Stomach (tissue), 9 donors: Measurements from ENCODE around the gene RERE. TPM values are rescaled to one million over a fixed set of nuclear protein-coding genes. Genes with fewer than 3 reads are reported as not detected.

Experiments used
- DNase-seq, 2 donors: peaks; one replicate each; pipeline versions ENCODE4 v3.0.0 to v3.0.0-alpha.2; 2013 to 2019
- H3K27ac ChIP-seq, 5 donors: fragments of 200-600 bp in 4 of 5; sonication (generic) in 4 of 5; one replicate each; pipeline ENCODE4 v1.5.1; 2013 to 2019; ENCODE audit warnings: mild to moderate bottlenecking in 1 of 5, moderate library complexity in 1 of 5
- H3K27me3 ChIP-seq, 3 donors: fragments of 200-600 bp; sonication (generic); one replicate each; pipeline ENCODE4 v1.5.1; 2017 to 2019; ENCODE audit warnings: mixed run types in 1 of 3
- H3K36me3 ChIP-seq, 4 donors: fragments of 200-600 bp; sonication (generic); 1 replicate in 3 of 4; 2 replicates in 1 of 4; pipeline ENCODE4 v1.5.1; 2016 to 2019
- H3K4me1 ChIP-seq, 4 donors: fragments of 200-600 bp; sonication (generic); one replicate each; pipeline ENCODE4 v1.5.1; 2016 to 2019
- H3K4me3 ChIP-seq, 4 donors: fragments of 200-600 bp; sonication (generic) in 3 of 4; one replicate each; pipeline ENCODE4 v1.5.1; 2016 to 2019; ENCODE audit warnings: mild to moderate bottlenecking in 1 of 4
- H3K9me3 ChIP-seq, 4 donors: fragments of 200-600 bp; sonication (generic); one replicate each; pipeline ENCODE4 v1.5.1; 2016 to 2019
- CTCF ChIP-seq, 7 experiments: fragments of 450-650 bp in 4 of 7; fragments of 200-600 bp in 3 of 7; sonication (generic) in 3 of 7; IDR thresholded peaks; one replicate each; pipeline ENCODE4 v1.5.1; 2016 to 2019; ENCODE audit warnings: antibody characterized with exemption in 7 of 7, control low read depth in 2 of 7, mild to moderate bottlenecking in 1 of 7
- EP300 ChIP-seq: sonication (generic); formaldehyde crosslinking; IDR thresholded peaks from one replicate; pipeline ENCODE4 v1.6.1; 2017; ENCODE audit warnings: antibody characterized with exemption
- POLR2A ChIP-seq, 4 donors: fragments of 450-650 bp; IDR thresholded peaks; one replicate each; pipeline ENCODE4 v1.6.1; 2016; ENCODE audit warnings: antibody characterized with exemption in 4 of 4, control low read depth in 2 of 4, mild to moderate bottlenecking in 1 of 4, moderate library complexity in 1 of 4
- POLR2AphosphoS5 ChIP-seq, 3 donors: sonication (generic); formaldehyde crosslinking; IDR thresholded peaks; one replicate each; pipeline ENCODE4 v1.6.1; 2016; ENCODE audit warnings: antibody characterized with exemption in 3 of 3
- WGBS, 5 donors: extraction: QIAGEN DNeasy Blood & Tissue Kit in 3 of 5; methylation state at CpG; one replicate each; pipeline versions ENCODE4 v1.1.5 to v1.1.7; 2013 to 2018; 5-methylcytosine and 5-hydroxymethylcytosine counted together
- intact Hi-C: fragments of 100-400 bp; cut with DNase I; formaldehyde crosslinking; loops from one replicate; pipeline ENCODE4 v1.15.1; 2023; ENCODE audit warnings: low total_unique reads
- polyA plus RNA-seq, 3 donors: library from polyadenylated mRNA; stranded (reverse); fragments of 200-250 nt; gene quantifications; one replicate each; pipeline ENCODE4 v1.2.3, GENCODE V29; 2013
- total RNA-seq, 5 donors: library from RNA; depleted of rRNA; stranded (reverse); fragments of >200 nt; gene quantifications; one replicate each; pipeline versions ENCODE4 v1.1.0 to v1.2.3, GENCODE V29; 2014 to 2016
- donor health status: healthy with polysubstance abuse.
- donor health status: Bipolar disorder and iron deficiency.
- donor health status: healthy.

Gene RERE
- total and polyA plus RNA-seq, 8 donors = 15.6 to 198 (median 79.3) TPM

- no peak overlapping the region for H3K27ac ChIP-seq
- H3K27me3 ChIP-seq = no peaks in the 10 kb centered on the region
- peaks cover 0 to 16% (median 4%) of the 10 kb centered on the region in 4 donors for H3K4me1 ChIP-seq
- no peaks in the 10 kb centered on the region for H3K36me3 ChIP-seq
- H3K9me3 ChIP-seq = no peaks in the 10 kb centered on the region
- no peak overlapping the region for H3K4me3 ChIP-seq
- no peak for TF ChIP-seq CTCF (IDR thresholded peaks at IDR 0.05)
- no peak for TF ChIP-seq POLR2AphosphoS5 (IDR thresholded peaks at IDR 0.05)
- no peak for TF ChIP-seq POLR2A (IDR thresholded peaks at IDR 0.05)
- no peak for TF ChIP-seq EP300
- intact Hi-C loops = no loop called here
- DNase-seq = peak in 1 of 2 donors; percentile 34
- WGBS, 5 donors = 68 to 85% (median 78%) methylated on average over 2 of the region's 2 CpGs
Observed at GRCh38 chr1:8754993-8755392, 62.4 kb downstream of the RERE start.

DNA sequence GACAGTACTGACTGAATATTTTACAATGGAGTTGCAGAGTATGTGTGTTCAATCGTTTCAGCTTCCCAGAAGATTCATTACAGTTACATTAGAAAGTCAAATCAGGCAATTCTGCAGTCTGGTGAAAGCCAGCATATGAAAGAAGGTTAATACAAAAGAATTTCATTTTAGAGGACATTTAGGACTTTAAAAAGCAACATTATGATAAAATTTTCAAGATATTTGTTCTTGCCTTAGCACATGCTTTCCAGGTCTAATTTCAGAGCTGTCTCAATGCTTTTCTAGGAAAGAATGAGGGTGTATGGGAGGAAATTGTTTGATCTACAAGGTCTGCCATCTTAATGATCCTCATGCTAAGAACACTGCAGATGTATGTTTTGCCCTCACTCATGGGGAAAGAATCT is 63.2 kb downstream of the RERE start:
- Histone ChIP-seq H3K4me3 (no peak overlapping the region), H3K4me1 (peaks cover 0 to 16% (median 4%) of the 10 kb centered on the region in 4 donors), H3K27me3 (no peaks in the 10 kb centered on the region), H3K27ac (no peak overlapping the region), H3K9me3 (no peaks in the 10 kb centered on the region), H3K36me3 (no peaks in the 10 kb centered on the region)
- no peak for DNase-seq
- no peak for TF ChIP-seq CTCF (IDR thresholded peaks at IDR 0.05)
- TF ChIP-seq EP300 = no peak
- TF ChIP-seq POLR2A (IDR thresholded peaks at IDR 0.05) = no peak
- TF ChIP-seq POLR2AphosphoS5 (IDR thresholded peaks at IDR 0.05) = no peak
- WGBS, 5 donors = 62 to 79% (median 74%) methylated on average over 1 of the region's 1 CpG
- intact Hi-C loops = no loop called here

GRCh38 chr1:8753736-8754135 is 63.7 kb downstream of the RERE start:
- H3K36me3 ChIP-seq = no peaks in the 10 kb centered on the region
- H3K4me3 ChIP-seq = no peak overlapping the region
- H3K4me1 ChIP-seq = peaks cover 0 to 16% (median 4%) of the 10 kb centered on the region in 4 donors
- H3K9me3 ChIP-seq = no peaks in the 10 kb centered on the region
- no peaks in the 10 kb centered on the region for H3K27me3 ChIP-seq
- no peak overlapping the region for H3K27ac ChIP-seq
- intact Hi-C loops = no loop called here
- DNase-seq = no peak
- no peak for TF ChIP-seq CTCF (IDR thresholded peaks at IDR 0.05)

DNA sequence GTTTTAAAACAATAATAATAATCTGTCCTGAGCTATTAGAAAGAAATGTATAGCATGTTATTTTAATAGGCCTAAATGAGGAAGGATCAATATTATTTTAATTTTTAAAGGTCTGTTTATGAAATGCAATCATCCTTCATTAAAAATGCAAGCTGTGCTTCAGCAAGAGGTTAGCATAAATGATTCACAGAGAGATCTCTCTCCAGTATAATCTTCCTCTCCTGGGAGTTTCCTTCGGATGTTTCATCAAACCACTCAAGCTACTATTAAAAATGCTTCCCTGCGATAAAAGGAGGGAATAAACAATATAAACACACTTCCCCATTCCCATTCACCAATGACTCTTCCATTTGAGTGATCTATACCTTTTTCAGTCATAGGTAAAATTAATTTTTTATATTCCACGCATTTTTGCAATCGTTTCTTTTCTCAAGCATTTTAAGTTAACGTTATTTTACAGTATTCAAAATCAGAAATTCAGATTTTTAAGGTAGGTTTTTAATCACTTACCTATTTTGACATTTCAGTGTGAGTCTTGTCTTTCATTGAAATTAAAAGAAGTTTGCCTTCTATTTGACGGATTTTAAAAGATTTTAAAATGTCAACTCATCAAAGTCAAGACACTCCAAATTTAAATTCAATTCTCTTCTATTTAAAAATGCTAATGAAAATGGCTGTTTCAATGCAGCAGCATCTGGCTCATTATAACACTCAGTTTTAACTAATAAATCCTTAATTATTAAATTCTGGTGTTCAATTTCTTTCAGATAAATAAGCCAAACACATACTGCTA is 64.3 kb downstream of the RERE start:
- Histone ChIP-seq H3K27ac (no peak overlapping the region), H3K9me3 (no peaks in the 10 kb centered on the region), H3K4me3 (no peak overlapping the region), H3K4me1 (peaks cover 0 to 16% (median 4%) of the 10 kb centered on the region in 4 donors), H3K27me3 (no peaks in the 10 kb centered on the region), H3K36me3 (no peaks in the 10 kb centered on the region)
- intact Hi-C loops = no loop called here
- TF ChIP-seq EP300 = no peak
- TF ChIP-seq POLR2A (IDR thresholded peaks at IDR 0.05) = no peak
- no peak for TF ChIP-seq CTCF (IDR thresholded peaks at IDR 0.05)
- no peak for TF ChIP-seq POLR2AphosphoS5 (IDR thresholded peaks at IDR 0.05)
- DNase-seq = no peak
- 90 to 94% (median 91%) methylated on average over 6 of the region's 6 CpGs for WGBS, 5 donors
